GM10248 (cell line): ENCODE data around the gene ANKRD26.

Experiments
- CTCF ChIA-PET: fragments of 300-600 bp; sonication (Branson Sonifier 250); formaldehyde crosslinking; extraction: SDS; loops from one replicate; lab custom pipeline; 2021; ENCODE audit warnings: antibody characterized with exemption; lab: Yijun Ruan, JAX
- POLR2A ChIA-PET: fragments of 350-650 bp; sonication (Branson Sonifier 250); formaldehyde crosslinking; extraction: SDS; loops from one replicate; lab custom pipeline; 2020; ENCODE audit warnings: antibody characterized with exemption; lab: Yijun Ruan, JAX
- DNase-seq: peaks from one replicate; pipeline ENCODE4 v3.0.0; 2012; ENCODE audit errors: extremely low spot score
- CTCF ChIP-seq: IDR thresholded peaks from 2 replicates; pipeline ENCODE4 v1.5.1; 2012; ENCODE audit warnings: mild to moderate bottlenecking, low read depth; ENCODE audit errors: extremely low read depth, missing control alignments, control extremely low read depth

The ANKRD26 gene

DNA sequence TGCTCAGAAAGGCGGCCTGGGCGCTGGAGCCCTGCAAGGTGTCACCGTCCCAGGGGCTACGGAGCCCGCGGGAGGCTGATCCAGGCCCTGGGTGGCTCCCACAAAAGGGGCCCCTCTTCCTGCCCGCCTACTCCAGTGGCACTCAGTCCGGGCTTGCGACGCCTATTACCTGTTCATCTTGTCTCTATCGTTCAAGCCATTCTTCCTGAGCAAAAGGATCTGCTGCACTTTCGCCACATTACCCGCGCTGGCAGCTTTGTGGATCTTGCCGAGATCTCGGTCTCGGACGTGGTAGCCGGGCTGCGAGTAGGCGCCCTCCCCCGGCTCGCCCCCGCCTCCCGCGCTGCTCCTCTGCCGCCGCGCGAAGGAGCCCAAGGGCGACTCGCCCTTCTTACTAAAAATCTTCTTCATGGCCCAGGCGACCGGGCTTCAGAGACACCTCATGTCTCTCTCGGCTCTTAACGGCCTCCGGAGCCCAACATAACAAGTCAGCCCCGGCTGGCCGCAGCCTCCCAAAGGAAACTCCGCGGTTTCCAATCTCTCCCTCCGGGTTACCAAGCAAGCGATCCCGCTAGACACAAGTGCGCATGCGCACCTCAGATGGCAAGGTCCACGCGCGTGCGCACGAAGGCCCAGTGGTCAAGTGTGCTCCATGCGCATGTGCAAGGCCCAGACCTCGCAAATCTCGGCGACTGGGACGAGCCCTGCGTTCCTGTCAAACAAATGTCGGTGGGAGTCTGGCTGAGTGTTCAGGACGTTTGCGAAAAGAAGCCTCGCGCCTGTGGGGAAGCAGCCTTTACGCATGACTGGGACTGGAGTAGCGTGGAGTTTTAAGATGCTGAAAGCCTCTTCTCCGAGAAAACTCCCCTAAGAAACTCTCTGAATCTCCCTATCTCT lies at the start of gene ANKRD26:
Gene ANKRD26 (minus strand): TSS at position 579 of the 897 bp plus-strand sequence. CDS start 168 bp downstream, at position 411.
- CTCF ChIA-PET: interaction anchor here (0.9 to 1.4 kb wide), 2 partner anchors 17 to 18 kb away, joined by 4 read pairs; no protein-coding TSS in a partner anchor
- TF ChIP-seq CTCF: no peak
- POLR2A ChIA-PET: interaction anchor here (0.6 to 1.0 kb wide), 3 partner anchors 10 to 54 kb away, joined by 3 to 6 read pairs (median 5); partner anchors contain the start of gene YME1L1
- DNase-seq: peak; percentile 96

DNA sequence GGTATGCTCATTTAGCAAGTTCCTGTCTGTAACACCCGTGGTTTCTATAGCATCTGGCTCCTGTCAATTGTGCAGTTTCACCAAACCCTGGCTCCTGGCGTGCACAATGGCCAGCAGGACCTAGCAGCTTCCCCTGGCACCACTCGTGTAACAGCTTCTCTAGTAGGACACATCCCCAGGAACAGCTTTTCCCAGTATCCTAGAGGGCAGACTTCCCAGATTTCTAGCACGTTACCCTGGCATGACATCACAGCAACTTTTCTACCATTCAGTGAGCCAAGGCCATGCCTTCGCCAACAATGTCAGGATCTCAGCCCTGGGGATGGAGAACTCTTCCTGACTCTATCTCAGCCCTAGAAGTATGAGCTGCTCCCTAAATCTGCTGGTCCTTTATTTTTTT lies 47.4 kb upstream of the ANKRD26 start:
- no peak for DNase-seq
- POLR2A ChIA-PET: no interaction called here
- no peak for TF ChIP-seq CTCF
- CTCF ChIA-PET: no interaction called here

GRCh38 chr10:27145937-27146336 lies 45.6 kb upstream of the ANKRD26 start:
- no peak for DNase-seq
- ChIA-PET CTCF (interaction anchor here (0.9 to 4.9 kb wide), 6 partner anchors 8 to 56 kb away, joined by 3 to 21 read pairs (median 5); partner anchors contain the start of genes MASTL and YME1L1), POLR2A (interaction anchor here (1.6 kb wide), 1 partner anchor 11 kb away, joined by 8 read pairs; no protein-coding TSS in a partner anchor)
- TF ChIP-seq CTCF: no peak

GRCh38 chr10:27143686-27144085 lies 43.4 kb upstream of the ANKRD26 start:
- no peak for TF ChIP-seq CTCF
- POLR2A ChIA-PET: interaction anchor here (0.6 to 0.8 kb wide), 3 partner anchors 10 to 40 kb away, joined by 3 to 5 read pairs (median 3); partner anchors contain the start of gene YME1L1
- no peak for DNase-seq
- CTCF ChIA-PET: interaction anchor here (1.1 to 4.9 kb wide), 5 partner anchors 10 to 109 kb away, joined by 3 to 21 read pairs (median 3); partner anchors contain the start of genes MASTL and YME1L1

DNA sequence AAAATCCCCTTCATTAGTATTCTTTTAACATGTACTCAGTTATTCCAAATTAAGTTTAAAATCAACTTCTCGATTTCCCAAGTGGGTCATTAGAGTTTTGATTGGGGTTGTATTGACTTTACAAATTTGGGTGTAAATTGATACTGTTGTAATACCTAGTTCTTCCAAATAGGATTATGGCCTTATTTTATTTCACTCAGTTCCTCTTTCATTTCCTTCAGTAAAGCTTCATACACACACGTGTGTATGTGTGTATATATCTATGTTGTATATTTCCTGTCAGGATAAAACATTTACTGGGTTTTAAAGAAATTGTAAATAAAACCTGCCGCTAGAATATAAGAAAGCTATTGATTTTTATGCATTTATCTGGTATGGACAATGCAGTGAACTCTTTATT lies 38.0 kb upstream of the ANKRD26 start:
- no peak for TF ChIP-seq CTCF
- POLR2A ChIA-PET: no interaction called here
- CTCF ChIA-PET: interaction anchor here (1.3 kb wide), 1 partner anchor 8 kb away, joined by 4 read pairs; no protein-coding TSS in a partner anchor
- DNase-seq: no peak

DNA sequence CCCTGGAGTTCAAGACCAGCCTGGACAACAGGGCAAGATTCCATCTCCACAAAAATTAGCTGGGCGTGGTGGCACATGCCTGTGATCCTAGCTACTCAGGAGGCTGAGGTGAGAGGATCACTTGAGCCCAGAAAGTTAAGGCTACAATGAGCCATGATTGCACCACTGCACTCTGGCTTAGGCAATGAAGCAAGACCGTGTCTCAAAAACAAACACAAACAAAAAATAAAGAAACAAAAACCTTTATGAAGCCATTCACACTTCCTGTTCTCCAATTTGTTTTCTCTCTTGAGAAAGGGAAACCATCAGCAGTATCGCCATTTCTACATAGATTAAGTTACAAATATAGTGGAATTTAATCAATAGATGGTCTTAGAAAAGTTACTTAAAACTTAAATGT lies 34.1 kb upstream of the ANKRD26 start:
- ChIA-PET POLR2A (no interaction called here), CTCF (interaction anchor here (1.3 to 1.9 kb wide), 2 partner anchors 9 to 15 kb away, joined by 4 to 5 read pairs; no protein-coding TSS in a partner anchor)
- no peak for DNase-seq
- TF ChIP-seq CTCF: no peak
